22Rv1 (cell line): Measurements from ENCODE around the gene JMJD4.

ENCODE experiments used
- CTCF ChIP-seq: fragments of 450-650 bp; IDR thresholded peaks from 2 replicates; pipeline ENCODE4 v1.5.1; 2017; ENCODE audit warnings: mild to moderate bottlenecking
- ZFX ChIP-seq: fragments of 450-650 bp; IDR thresholded peaks from 2 replicates; pipeline ENCODE4 v1.6.1; 2017; ENCODE audit warnings: antibody characterized with exemption, borderline replicate concordance

- TF ChIP-seq CTCF (no peak), ZFX (no peak)
These were observed 22.7 kb upstream of the JMJD4 start for GRCh38 chr1:227757781-227758180.
